ENCODE results near the gene ATXN1. TPM values are rescaled to one million over a fixed set of nuclear protein-coding genes. Genes with fewer than 3 reads are reported as not detected.

ATXN1 gene
- total RNA-seq, 1 experiment from 2014 or later = 5.6 TPM

- Histone ChIP-seq H3K4me2 (ENCODE audit: insufficient read depth, insufficient read length, low read length) (no peak overlapping the region), H2BK20ac (ENCODE audit: low read depth, low read length, poor library complexity, severe bottlenecking) (no peak overlapping the region), H3K18ac (ENCODE audit: insufficient read length, low read depth, low read length) (no peak overlapping the region), H3K14ac (ENCODE audit: insufficient read depth, low read length) (no peak overlapping the region), H4K91ac (ENCODE audit: insufficient read length, low read depth, low read length) (no peak overlapping the region), H2AFZ (ENCODE audit: low read length) (no peak overlapping the region), H2BK120ac (ENCODE audit: low read depth, low read length, poor library complexity, severe bottlenecking) (no peak overlapping the region), H3K9me3 (ENCODE audit: control insufficient read depth, low read depth, low read length) (no peaks in the 10 kb centered on the region), H3K9ac (ENCODE audit: extremely low read depth, insufficient read length, low read length) (no peak overlapping the region), H3K23me2 (ENCODE audit: insufficient read length, low read depth, low read length, poor library complexity, severe bottlenecking) (no peaks in the 10 kb centered on the region), H2AK5ac (ENCODE audit: insufficient read length, low read length) (no peak overlapping the region), H3K4ac (ENCODE audit: low read depth, low read length) (no peak overlapping the region), H3T11ph (ENCODE audit: low read length) (no peak overlapping the region), H3K56ac (ENCODE audit: insufficient read length, low read depth, low read length) (no peak overlapping the region), H4K8ac (replicated peaks; ENCODE audit: insufficient read length, low read depth, low read length) (no peak overlapping the region), H4K5ac (ENCODE audit: insufficient read length, low read depth, low read length) (no peak overlapping the region), H2BK12ac (ENCODE audit: insufficient read length, low read depth, low read length) (no peak overlapping the region), H3K23ac (ENCODE audit: insufficient read length, low read depth, low read length) (no peak overlapping the region), H3K4me1 (ENCODE audit: insufficient read depth, low read length) (no peaks in the 10 kb centered on the region), H3K79me1 (ENCODE audit: insufficient read depth, low read depth, low read length, poor library complexity, severe bottlenecking) (no peaks in the 10 kb centered on the region), H2BK5ac (ENCODE audit: insufficient read length, low read length) (no peak overlapping the region), H3K79me2 (ENCODE audit: insufficient read depth, low read length) (no peaks in the 10 kb centered on the region), H4K20me1 (ENCODE audit: control insufficient read depth, insufficient read depth, insufficient read length) (no peaks in the 10 kb centered on the region), H2BK15ac (ENCODE audit: low read depth, low read length) (no peak overlapping the region), H3K27me3 (ENCODE audit: insufficient read depth, low read length) (no peaks in the 10 kb centered on the region), H3K27ac (ENCODE audit: insufficient read length, low read depth, low read length) (no peak overlapping the region)
- H3K36me3 Mint-ChIP-seq (ENCODE audit: insufficient read depth in 1 of 3, low read depth in 3 of 3) = no peaks in the 10 kb centered on the region
- no peak for TF ChIP-seq CTCF (conservative IDR thresholded peaks at IDR 0.05)
- no peak overlapping the region for H3K27ac Mint-ChIP-seq
- DNase-seq = no peak
- H3K4me1 Mint-ChIP-seq = peaks cover 7 to 11% of the 10 kb centered on the region in 2 experiments
- no peaks in the 10 kb centered on the region for H3K27me3 Mint-ChIP-seq (ENCODE audit: low read depth)
- no CpG with 5 or more reads among the region's 7 CpGs for WGBS (ENCODE audit: extremely low coverage, insufficient read length, low lambda C conversion rate)
- no peaks in the 10 kb centered on the region for H3K9me3 Mint-ChIP-seq
- no peak overlapping the region for H3K4me3 Mint-ChIP-seq
Observed at GRCh38 chr6:16729183-16729691, 32.0 kb downstream of the ATXN1 start.
